WTC11 (cell line): ENCODE measurements around the gene EFEMP2. TPM values are rescaled to one million over a fixed set of nuclear protein-coding genes. Genes with fewer than 3 reads are reported as not detected.
A peak's percentile ranks its signal among the peaks of the same experiment; 100 is the strongest.

ENCODE experiments used
- ATAC-seq: fragments of 200-7000 bp; cut with Tn5 transposase; 2 replicates; pipeline ENCODE4 v1.10.0; 2021; ENCODE audit warnings: mild to moderate bottlenecking, moderate library complexity
- CTCF ChIA-PET: fragments of 300-600 bp; sonication (Branson Sonifier 250); formaldehyde crosslinking; loops from one replicate; lab custom pipeline; 2021; ENCODE audit warnings: antibody characterized with exemption; lab: Charles Lee
- POLR2A ChIA-PET: fragments of 350-600 bp; sonication (Branson Sonifier 250); formaldehyde crosslinking; loops from one replicate; lab custom pipeline; 2021; ENCODE audit warnings: antibody characterized with exemption; lab: Charles Lee
- DNase-seq: peaks from one replicate; pipeline ENCODE4 v3.0.0; 2021; ENCODE audit warnings: low spot score
- H3K27ac Mint-ChIP-seq: 2 replicates; pipeline ENCODE4 v1.8.0; 2021; ENCODE audit warnings: mixed read lengths
- H3K27me3 Mint-ChIP-seq: 2 replicates; pipeline ENCODE4 v1.8.0; 2021; ENCODE audit warnings: low read depth, mild to moderate bottlenecking, moderate library complexity, mixed read lengths
- H3K36me3 Mint-ChIP-seq: 2 replicates; pipeline ENCODE4 v1.8.0; 2021; ENCODE audit warnings: mixed read lengths
- H3K4me1 Mint-ChIP-seq: 2 replicates; pipeline ENCODE4 v1.8.0; 2022; ENCODE audit warnings: mixed read lengths
- H3K4me3 Mint-ChIP-seq: 2 replicates; pipeline ENCODE4 v1.8.0; 2021; ENCODE audit warnings: mild to moderate bottlenecking, moderate library complexity, mixed read lengths
- H3K9me3 Mint-ChIP-seq: 2 replicates; pipeline ENCODE4 v1.8.0; 2021; ENCODE audit warnings: mixed read lengths
- CBFB ChIP-seq: sonication (generic); formaldehyde crosslinking; IDR thresholded peaks from 2 replicates; pipeline ENCODE4 v1.8.1; 2022; ENCODE audit warnings: mild to moderate bottlenecking, low read depth, missing genetic modification reagents
- CREB1 ChIP-seq: sonication (generic); formaldehyde crosslinking; IDR thresholded peaks from 2 replicates; pipeline ENCODE4 v1.8.0; 2023; ENCODE audit warnings: mild to moderate bottlenecking, missing genetic modification reagents
- E2F1 ChIP-seq: sonication (generic); formaldehyde crosslinking; IDR thresholded peaks from 2 replicates; pipeline ENCODE4 v1.8.0; 2022; ENCODE audit warnings: mild to moderate bottlenecking, missing genetic modification reagents
- HMGA2 ChIP-seq: fragments of 250-450 bp; sonication (Bioruptor Pico); IDR thresholded peaks from 2 replicates; pipeline ENCODE4 v1.4.0; 2021; ENCODE audit warnings: mild to moderate bottlenecking, moderate library complexity
- NFYB ChIP-seq: sonication (generic); formaldehyde crosslinking; conservative IDR thresholded peaks from 2 replicates; pipeline ENCODE4 v1.8.0; 2022; ENCODE audit warnings: low read depth, missing genetic modification reagents
- SOX15 ChIP-seq: fragments of 250-450 bp; sonication (Bioruptor Pico); IDR thresholded peaks from 2 replicates; pipeline ENCODE4 v1.9.0; 2021; ENCODE audit warnings: mild to moderate bottlenecking
- TCF7 ChIP-seq: sonication (generic); formaldehyde crosslinking; IDR thresholded peaks from 2 replicates; pipeline ENCODE4 v1.8.0; 2022; ENCODE audit warnings: mild to moderate bottlenecking, low read depth, missing genetic modification reagents, moderate library complexity
- ZBTB21 ChIP-seq: sonication (generic); formaldehyde crosslinking; IDR thresholded peaks from 2 replicates; pipeline ENCODE4 v1.8.1; 2023; ENCODE audit warnings: mild to moderate bottlenecking, missing genetic modification reagents, borderline replicate concordance
- ZNF423 ChIP-seq: fragments of 250-450 bp; sonication (Bioruptor Pico); IDR thresholded peaks from 2 replicates; pipeline ENCODE4 v2.1.2; 2022; ENCODE audit warnings: mild to moderate bottlenecking, moderate library complexity
- ZNF425 ChIP-seq: fragments of 250-450 bp; sonication (Bioruptor Pico); conservative IDR thresholded peaks from 2 replicates; pipeline ENCODE4 v1.9.0; 2021; ENCODE audit warnings: mild to moderate bottlenecking
- total RNA-seq: library from RNA; stranded (reverse); gene quantifications from 3 replicates; pipeline ENCODE4 v1.2.3, GENCODE V29; 2021
- TF ChIP-seq, protein P1 (sequence below): sonication (generic); formaldehyde crosslinking; IDR thresholded peaks from 2 replicates; pipeline ENCODE4 v1.8.0; 2023; ENCODE audit warnings: mild to moderate bottlenecking, missing genetic modification reagents
- TF ChIP-seq, protein P2 (sequence below): sonication (generic); formaldehyde crosslinking; IDR thresholded peaks from 2 replicates; pipeline ENCODE4 v1.8.0; 2022; ENCODE audit warnings: mild to moderate bottlenecking, missing genetic modification reagents
- TF ChIP-seq, protein P3 (sequence below): sonication (generic); formaldehyde crosslinking; IDR thresholded peaks from 2 replicates; pipeline ENCODE4 v1.8.1; 2023; ENCODE audit warnings: mild to moderate bottlenecking, missing genetic modification reagents
- TF ChIP-seq, protein P4 (sequence below): sonication (generic); formaldehyde crosslinking; IDR thresholded peaks from 2 replicates; pipeline ENCODE4 v1.8.1; 2023; ENCODE audit warnings: mild to moderate bottlenecking, moderate library complexity, missing genetic modification reagents

EFEMP2 gene
- total RNA-seq, 1 experiment from 2014 or later: 14.2 TPM

- no peak for TF ChIP-seq CBFB
- no peak for TF ChIP-seq HMGA2 (CRISPR knock-in tag)
- TF ChIP-seq ZNF425: no peak
- TF ChIP-seq, protein P1, sequence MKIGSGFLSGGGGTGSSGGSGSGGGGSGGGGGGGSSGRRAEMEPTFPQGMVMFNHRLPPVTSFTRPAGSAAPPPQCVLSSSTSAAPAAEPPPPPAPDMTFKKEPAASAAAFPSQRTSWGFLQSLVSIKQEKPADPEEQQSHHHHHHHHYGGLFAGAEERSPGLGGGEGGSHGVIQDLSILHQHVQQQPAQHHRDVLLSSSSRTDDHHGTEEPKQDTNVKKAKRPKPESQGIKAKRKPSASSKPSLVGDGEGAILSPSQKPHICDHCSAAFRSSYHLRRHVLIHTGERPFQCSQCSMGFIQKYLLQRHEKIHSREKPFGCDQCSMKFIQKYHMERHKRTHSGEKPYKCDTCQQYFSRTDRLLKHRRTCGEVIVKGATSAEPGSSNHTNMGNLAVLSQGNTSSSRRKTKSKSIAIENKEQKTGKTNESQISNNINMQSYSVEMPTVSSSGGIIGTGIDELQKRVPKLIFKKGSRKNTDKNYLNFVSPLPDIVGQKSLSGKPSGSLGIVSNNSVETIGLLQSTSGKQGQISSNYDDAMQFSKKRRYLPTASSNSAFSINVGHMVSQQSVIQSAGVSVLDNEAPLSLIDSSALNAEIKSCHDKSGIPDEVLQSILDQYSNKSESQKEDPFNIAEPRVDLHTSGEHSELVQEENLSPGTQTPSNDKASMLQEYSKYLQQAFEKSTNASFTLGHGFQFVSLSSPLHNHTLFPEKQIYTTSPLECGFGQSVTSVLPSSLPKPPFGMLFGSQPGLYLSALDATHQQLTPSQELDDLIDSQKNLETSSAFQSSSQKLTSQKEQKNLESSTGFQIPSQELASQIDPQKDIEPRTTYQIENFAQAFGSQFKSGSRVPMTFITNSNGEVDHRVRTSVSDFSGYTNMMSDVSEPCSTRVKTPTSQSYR (CRISPR knock-in tag): no peak
Observed at GRCh38 chr11:65887723-65888162, 15.1 kb upstream of the EFEMP2 start (continued).

DNA sequence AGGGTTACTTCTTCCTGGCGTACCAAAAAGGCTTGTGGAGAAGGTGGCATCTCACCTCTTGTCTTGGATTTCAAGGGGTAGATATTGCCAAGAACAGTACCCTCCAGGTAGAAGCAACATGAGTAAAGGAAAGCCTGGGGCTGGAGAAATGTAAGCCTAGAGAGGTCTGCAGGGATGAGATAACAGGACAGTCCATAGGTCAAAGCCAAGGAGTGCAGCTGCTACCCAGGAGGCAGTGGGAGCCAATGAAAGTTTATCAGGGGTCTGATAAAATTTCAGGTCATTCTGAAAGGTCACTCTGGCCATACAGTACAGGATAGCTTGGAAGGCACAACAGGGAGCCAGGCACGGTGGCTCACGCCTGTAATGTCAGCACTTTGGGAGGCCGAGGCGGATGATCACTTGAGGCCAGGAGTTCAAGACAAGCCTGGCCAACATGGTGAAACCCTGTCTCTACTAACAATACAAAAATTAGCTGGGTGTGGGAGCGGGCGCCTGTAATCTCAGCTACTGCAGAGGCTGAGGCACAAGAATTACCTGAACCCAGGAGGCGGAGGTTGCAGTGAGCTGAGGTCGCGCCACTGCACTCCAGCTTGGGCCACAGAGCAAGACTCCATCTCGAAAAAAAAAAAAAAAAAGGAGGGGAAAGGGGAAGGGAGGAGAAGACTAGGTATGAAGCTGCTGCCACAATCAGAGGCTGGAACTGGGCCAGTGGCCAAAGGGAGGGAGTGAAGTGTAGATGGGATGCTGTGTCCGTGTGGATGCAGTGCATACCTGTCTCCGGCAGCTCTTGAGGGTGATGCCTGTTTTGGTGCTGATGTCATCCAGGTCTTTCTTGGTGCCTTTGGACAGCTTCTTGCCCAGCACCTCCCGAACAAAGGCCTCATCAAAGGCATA is 14.5 kb upstream of the EFEMP2 start:
- Mint-ChIP-seq H3K36me3 (peaks cover 42% of the 10 kb centered on the region), H3K4me3 (peak overlapping the region; percentile 97), H3K9me3 (no peaks in the 10 kb centered on the region), H3K27me3 (peaks cover 15% of the 10 kb centered on the region), H3K27ac (peak overlapping the region; percentile 98; the same call in 1 of the 2 replicates), H3K4me1 (peaks cover 34% of the 10 kb centered on the region)
- ATAC-seq (no peak), DNase-seq (no peak)
- POLR2A ChIA-PET: interaction anchor here (1.1 to 7.2 kb wide), 2 partner anchors 27 to 37 kb away, joined by 4 to 90 read pairs; partner anchors contain the start of genes CFL1 and MUS81
- TF ChIP-seq SOX15 (CRISPR knock-in tag) (no peak), CREB1 (CRISPR knock-in tag) (no peak), ZNF423 (CRISPR knock-in tag) (no peak), E2F1 (CRISPR knock-in tag) (no peak), TCF7 (CRISPR knock-in tag) (no peak), ZBTB21 (no peak), NFYB (no peak)
- TF ChIP-seq, protein P1 (CRISPR knock-in tag): no peak
- TF ChIP-seq, protein P2, sequence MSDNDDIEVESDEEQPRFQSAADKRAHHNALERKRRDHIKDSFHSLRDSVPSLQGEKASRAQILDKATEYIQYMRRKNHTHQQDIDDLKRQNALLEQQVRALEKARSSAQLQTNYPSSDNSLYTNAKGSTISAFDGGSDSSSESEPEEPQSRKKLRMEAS (CRISPR knock-in tag): no peak
- TF ChIP-seq, protein P3, sequence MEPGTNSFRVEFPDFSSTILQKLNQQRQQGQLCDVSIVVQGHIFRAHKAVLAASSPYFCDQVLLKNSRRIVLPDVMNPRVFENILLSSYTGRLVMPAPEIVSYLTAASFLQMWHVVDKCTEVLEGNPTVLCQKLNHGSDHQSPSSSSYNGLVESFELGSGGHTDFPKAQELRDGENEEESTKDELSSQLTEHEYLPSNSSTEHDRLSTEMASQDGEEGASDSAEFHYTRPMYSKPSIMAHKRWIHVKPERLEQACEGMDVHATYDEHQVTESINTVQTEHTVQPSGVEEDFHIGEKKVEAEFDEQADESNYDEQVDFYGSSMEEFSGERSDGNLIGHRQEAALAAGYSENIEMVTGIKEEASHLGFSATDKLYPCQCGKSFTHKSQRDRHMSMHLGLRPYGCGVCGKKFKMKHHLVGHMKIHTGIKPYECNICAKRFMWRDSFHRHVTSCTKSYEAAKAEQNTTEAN (CRISPR knock-in tag): no peak
- TF ChIP-seq, protein P4, sequence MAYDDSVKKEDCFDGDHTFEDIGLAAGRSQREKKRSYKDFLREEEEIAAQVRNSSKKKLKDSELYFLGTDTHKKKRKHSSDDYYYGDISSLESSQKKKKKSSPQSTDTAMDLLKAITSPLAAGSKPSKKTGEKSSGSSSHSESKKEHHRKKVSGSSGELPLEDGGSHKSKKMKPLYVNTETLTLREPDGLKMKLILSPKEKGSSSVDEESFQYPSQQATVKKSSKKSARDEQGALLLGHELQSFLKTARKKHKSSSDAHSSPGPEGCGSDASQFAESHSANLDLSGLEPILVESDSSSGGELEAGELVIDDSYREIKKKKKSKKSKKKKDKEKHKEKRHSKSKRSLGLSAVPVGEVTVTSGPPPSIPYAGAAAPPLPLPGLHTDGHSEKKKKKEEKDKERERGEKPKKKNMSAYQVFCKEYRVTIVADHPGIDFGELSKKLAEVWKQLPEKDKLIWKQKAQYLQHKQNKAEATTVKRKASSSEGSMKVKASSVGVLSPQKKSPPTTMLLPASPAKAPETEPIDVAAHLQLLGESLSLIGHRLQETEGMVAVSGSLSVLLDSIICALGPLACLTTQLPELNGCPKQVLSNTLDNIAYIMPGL: no peak
- CTCF ChIA-PET: interaction anchor here (0.5 to 11.9 kb wide), 17 partner anchors 8 to 272 kb away, joined by 3 to 539 read pairs (median 14); partner anchors contain the start of genes CFL1, CST6, CTSW and EFEMP2
